Lower lobe of right lung (tissue), 2 donors: ENCODE measurements around the gene ERO1B. TPM values are rescaled to one million over a fixed set of nuclear protein-coding genes. Genes with fewer than 3 reads are reported as not detected.

ENCODE experiments used
- ATAC-seq, 2 donors: fragments of 200-7000 bp; cut with Tn5 transposase; one replicate each; pipeline ENCODE4 v1.9.1; 2020 to 2022; ENCODE audit warnings: mild to moderate bottlenecking in 2 of 2, moderate library complexity in 2 of 2
- DNase-seq: peaks from one replicate; pipeline ENCODE4 v3.0.0-alpha.2; 2020
- H3K27ac ChIP-seq: fragments of 200-600 bp; one replicate; pipeline ENCODE4 v1.8.0; 2022
- H3K27me3 ChIP-seq: fragments of 200-600 bp; one replicate; pipeline ENCODE4 v1.8.0; 2022; ENCODE audit warnings: low read depth
- H3K36me3 ChIP-seq: fragments of 200-600 bp; one replicate; pipeline ENCODE4 v1.8.0; 2022; ENCODE audit warnings: mild to moderate bottlenecking
- H3K4me1 ChIP-seq: fragments of 200-600 bp; one replicate; pipeline ENCODE4 v1.8.0; 2022
- H3K4me3 ChIP-seq: fragments of 200-600 bp; one replicate; pipeline ENCODE4 v1.8.0; 2022; ENCODE audit warnings: mild to moderate bottlenecking
- H3K9me3 ChIP-seq: fragments of 200-600 bp; one replicate; pipeline ENCODE4 v1.8.0; 2022
- intact Hi-C: fragments of 100-400 bp; cut with DNase I; formaldehyde crosslinking; loops from one replicate; pipeline ENCODE4 v1.11.0; 2022
- total RNA-seq: library from RNA; stranded (reverse); fragmentation: NEBNext Ultra II Directional; extraction: Animal tissue kit (Norgen Biotek cat#: 25700); gene quantifications from one replicate; pipeline ENCODE4 v1.2.1, GENCODE V29; 2021
- TF ChIP-seq, protein P1 (sequence below): fragments of 200-600 bp; IDR thresholded peaks from one replicate; pipeline ENCODE4 v1.8.0; 2022; ENCODE audit warnings: antibody characterized with exemption, mild to moderate bottlenecking
- donor health status: DM: no; HTN: yes; CAD: no; lungs with severe emphysema.

The ERO1B gene
- total RNA-seq, 1 donor from 2014 or later = 8.5 TPM

DNA sequence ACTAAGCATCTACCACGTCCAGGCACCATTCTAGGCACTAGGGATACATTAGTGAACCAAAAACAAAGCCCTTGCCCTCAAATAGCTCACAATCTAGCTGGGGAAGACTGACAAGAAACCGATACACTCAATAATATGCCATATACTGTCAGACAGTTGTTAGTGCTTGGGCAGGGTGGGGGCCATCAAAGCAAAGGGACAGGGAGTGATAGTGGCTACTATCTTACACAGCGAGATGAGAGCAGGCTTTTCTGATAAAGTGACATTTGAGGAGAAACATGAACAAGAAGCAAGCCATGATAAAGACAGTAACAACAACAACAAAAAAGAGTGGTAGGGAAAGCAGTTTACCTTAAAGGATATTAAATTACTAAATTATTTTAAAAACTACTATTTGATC is 41.1 kb downstream of the ERO1B start:
- no peaks in the 10 kb centered on the region for H3K27me3 ChIP-seq
- intact Hi-C loops = no loop called here
- H3K36me3 ChIP-seq = peaks cover 27% of the 10 kb centered on the region
- H3K4me3 ChIP-seq = no peak overlapping the region
- DNase-seq = no peak
- H3K27ac ChIP-seq = no peak overlapping the region
- TF ChIP-seq, protein P1, sequence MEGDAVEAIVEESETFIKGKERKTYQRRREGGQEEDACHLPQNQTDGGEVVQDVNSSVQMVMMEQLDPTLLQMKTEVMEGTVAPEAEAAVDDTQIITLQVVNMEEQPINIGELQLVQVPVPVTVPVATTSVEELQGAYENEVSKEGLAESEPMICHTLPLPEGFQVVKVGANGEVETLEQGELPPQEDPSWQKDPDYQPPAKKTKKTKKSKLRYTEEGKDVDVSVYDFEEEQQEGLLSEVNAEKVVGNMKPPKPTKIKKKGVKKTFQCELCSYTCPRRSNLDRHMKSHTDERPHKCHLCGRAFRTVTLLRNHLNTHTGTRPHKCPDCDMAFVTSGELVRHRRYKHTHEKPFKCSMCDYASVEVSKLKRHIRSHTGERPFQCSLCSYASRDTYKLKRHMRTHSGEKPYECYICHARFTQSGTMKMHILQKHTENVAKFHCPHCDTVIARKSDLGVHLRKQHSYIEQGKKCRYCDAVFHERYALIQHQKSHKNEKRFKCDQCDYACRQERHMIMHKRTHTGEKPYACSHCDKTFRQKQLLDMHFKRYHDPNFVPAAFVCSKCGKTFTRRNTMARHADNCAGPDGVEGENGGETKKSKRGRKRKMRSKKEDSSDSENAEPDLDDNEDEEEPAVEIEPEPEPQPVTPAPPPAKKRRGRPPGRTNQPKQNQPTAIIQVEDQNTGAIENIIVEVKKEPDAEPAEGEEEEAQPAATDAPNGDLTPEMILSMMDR = no peak
- no peak for ATAC-seq
- H3K9me3 ChIP-seq = no peaks in the 10 kb centered on the region
- no peaks in the 10 kb centered on the region for H3K4me1 ChIP-seq

DNA sequence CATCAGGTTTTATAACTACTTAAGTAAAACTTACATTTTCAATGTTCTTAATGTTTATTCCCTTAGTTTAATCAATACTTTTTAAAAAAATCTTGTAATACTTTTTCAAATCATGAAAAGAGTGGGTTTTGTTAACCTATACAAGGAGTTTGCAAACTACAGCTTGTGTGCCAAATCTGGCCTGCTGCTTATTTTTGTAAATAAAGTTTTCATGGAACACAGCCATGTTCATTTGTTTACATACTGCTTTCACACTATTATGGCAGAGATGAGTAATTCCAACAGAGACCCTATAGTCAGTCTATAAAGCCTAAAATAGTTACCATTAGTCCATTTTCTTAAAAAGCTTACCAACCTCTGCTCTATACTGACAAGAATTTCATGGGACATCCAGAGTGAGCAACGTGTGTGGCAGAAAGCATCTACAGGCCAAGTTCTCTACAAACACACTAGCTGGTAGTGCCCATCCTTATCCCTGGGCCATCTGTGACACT is 42.6 kb downstream of the ERO1B start:
- Histone ChIP-seq H3K27me3 (no peaks in the 10 kb centered on the region), H3K4me3 (no peak overlapping the region), H3K27ac (no peak overlapping the region), H3K9me3 (no peaks in the 10 kb centered on the region), H3K4me1 (no peaks in the 10 kb centered on the region), H3K36me3 (peaks cover 41% of the 10 kb centered on the region)
- intact Hi-C loops = no loop called here
- ATAC-seq (no peak), DNase-seq (no peak)
- TF ChIP-seq, protein P1 = no peak

DNA sequence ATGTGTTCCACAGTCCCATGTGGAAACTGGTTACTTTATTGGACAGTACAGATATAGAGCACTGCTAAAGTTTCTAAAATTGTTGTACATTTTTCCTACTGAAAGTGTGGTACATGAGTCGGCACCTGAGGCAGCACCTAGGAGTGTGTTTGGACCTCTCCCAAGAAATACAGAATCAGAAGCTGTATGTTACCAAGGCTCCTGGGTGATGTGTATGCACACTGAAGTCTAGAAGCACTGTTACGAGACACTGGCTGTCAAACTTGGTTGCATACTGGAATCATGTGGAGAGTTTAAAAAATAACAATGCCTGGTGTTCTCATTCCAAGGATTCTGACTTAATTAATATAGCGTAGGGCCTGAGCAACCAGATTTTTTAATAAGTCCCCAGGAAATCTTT is 46.6 kb downstream of the ERO1B start:
- Histone ChIP-seq H3K36me3 (peaks cover 25% of the 10 kb centered on the region), H3K27ac (no peak overlapping the region), H3K9me3 (no peaks in the 10 kb centered on the region), H3K4me3 (no peak overlapping the region), H3K27me3 (no peaks in the 10 kb centered on the region), H3K4me1 (no peaks in the 10 kb centered on the region)
- no peak for DNase-seq
- TF ChIP-seq, protein P1 = no peak
- no peak for ATAC-seq
- intact Hi-C loops = no loop called here

DNA sequence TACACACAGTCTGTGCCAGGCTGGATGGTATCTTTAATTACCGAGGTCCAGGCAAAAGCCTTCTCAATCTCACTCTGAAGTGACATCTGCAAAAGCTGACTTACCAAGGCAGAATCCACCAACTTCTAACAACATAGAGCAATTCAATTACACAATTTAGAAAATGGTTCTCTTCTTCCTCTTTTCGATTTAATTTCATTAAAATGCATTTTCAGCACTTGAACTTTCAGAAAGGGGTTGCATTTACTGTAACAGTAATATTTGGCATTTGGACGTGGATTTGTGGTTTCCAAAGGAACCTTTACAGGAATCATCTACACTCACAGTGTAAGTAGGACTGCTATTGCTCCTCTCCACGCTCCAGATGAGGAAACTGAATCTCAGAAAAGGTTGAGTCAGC is 53.3 kb downstream of the ERO1B start:
- Histone ChIP-seq H3K9me3 (no peaks in the 10 kb centered on the region), H3K27me3 (no peaks in the 10 kb centered on the region), H3K27ac (no peak overlapping the region), H3K4me1 (no peaks in the 10 kb centered on the region), H3K4me3 (no peak overlapping the region), H3K36me3 (peaks cover 30% of the 10 kb centered on the region)
- TF ChIP-seq, protein P1 = no peak
- DNase-seq (no peak), ATAC-seq (no peak)
- intact Hi-C loops = no loop called here

DNA sequence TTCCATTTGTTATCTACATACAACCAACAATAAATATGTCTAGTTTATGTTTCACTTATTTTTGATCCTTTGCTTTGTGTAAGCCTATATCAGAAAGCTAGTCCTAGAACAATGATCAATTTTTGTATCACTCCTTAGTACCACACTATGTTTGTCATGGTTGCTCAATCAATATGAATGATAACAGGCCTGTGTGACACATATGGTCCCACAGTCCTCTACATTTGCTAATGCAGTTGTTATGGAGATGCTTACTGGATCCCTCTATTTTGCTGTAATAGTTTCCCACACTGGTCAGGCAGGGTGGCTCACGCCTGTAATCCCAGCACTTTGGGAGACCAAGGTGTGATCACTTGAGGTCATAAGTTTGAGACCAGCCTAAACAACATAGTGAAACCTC is 59.1 kb downstream of the ERO1B start:
- DNase-seq (no peak), ATAC-seq (no peak)
- Histone ChIP-seq H3K4me1 (no peaks in the 10 kb centered on the region), H3K27ac (no peak overlapping the region), H3K4me3 (no peak overlapping the region), H3K27me3 (no peaks in the 10 kb centered on the region), H3K36me3 (peaks cover 38% of the 10 kb centered on the region), H3K9me3 (no peaks in the 10 kb centered on the region)
- TF ChIP-seq, protein P1 = no peak
- intact Hi-C loops = no loop called here

DNA sequence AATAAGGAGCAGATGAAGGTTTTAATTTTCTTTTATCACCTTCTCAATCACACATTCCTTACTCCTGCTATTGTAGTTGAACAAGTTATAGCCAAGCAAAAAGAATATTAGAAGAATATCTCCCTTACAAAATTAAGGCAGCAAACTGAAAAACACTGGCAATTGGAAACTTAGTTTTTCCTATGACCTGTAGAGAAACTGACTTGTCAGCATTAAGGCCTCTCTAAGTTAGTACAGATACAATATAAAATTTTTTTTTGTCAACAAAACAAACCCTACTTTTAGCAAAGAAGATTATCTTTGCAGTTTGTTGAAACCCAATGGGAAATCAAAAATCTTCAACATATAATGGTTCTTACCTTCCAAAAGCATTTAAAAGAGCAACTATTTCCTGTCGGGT is 61.3 kb downstream of the ERO1B start:
- H3K4me1 ChIP-seq = no peaks in the 10 kb centered on the region
- TF ChIP-seq, protein P1 = no peak
- intact Hi-C loops = no loop called here

More for the DNA sequence above, 61.3 kb downstream of the ERO1B start:
- H3K36me3 ChIP-seq = peaks cover 37% of the 10 kb centered on the region
- H3K27ac ChIP-seq = no peak overlapping the region
- H3K9me3 ChIP-seq = no peaks in the 10 kb centered on the region
- no peak overlapping the region for H3K4me3 ChIP-seq
- no peak for ATAC-seq
- no peak for DNase-seq
- H3K27me3 ChIP-seq = no peaks in the 10 kb centered on the region
